Psoas muscle (tissue), 8 donors: ENCODE data around the gene LPGAT1. TPM values are rescaled to one million over a fixed set of nuclear protein-coding genes. Genes with fewer than 3 reads are reported as not detected.

Source experiments
- ATAC-seq, 4 donors: fragments of 200-7000 bp; cut with Tn5 transposase; one replicate each; pipeline ENCODE4 v1.9.1; 2020; ENCODE audit warnings: moderate library complexity in 3 of 4, mild to moderate bottlenecking in 2 of 4
- DNase-seq, 2 donors: peaks; one replicate each; pipeline ENCODE4 v3.0.0-alpha.2; 2020
- H3K27ac ChIP-seq: fragments of 200-600 bp; one replicate; pipeline ENCODE4 v1.8.0; 2022
- H3K27me3 ChIP-seq, 3 donors: fragments of 200-600 bp in 1 of 3; one replicate each; pipeline versions ENCODE4 v1.6.1 to v1.8.0; 2013 to 2022; ENCODE audit warnings: low read length in 2 of 3, mild to moderate bottlenecking in 2 of 3, moderate library complexity in 1 of 3; ENCODE audit not compliant: insufficient read depth in 3 of 3
- H3K36me3 ChIP-seq, 2 donors: fragments of 200-600 bp in 1 of 2; one replicate each; pipeline versions ENCODE4 v1.6.1 to v1.8.0; 2013 to 2022; ENCODE audit warnings: low read depth in 1 of 2, mild to moderate bottlenecking in 1 of 2, moderate library complexity in 1 of 2; ENCODE audit not compliant: insufficient read depth in 1 of 2
- H3K4me1 ChIP-seq: fragments of 200-600 bp; one replicate; pipeline ENCODE4 v1.8.0; 2022
- H3K4me3 ChIP-seq: fragments of 200-600 bp; one replicate; pipeline ENCODE4 v1.8.0; 2022; ENCODE audit warnings: mild to moderate bottlenecking
- H3K9me3 ChIP-seq: fragments of 200-600 bp; one replicate; pipeline ENCODE4 v1.8.0; 2022
- CTCF ChIP-seq: fragments of 200-600 bp; IDR thresholded peaks from one replicate; pipeline ENCODE4 v1.8.0; 2022; ENCODE audit warnings: antibody characterized with exemption
- WGBS, 3 donors: extraction: QIAGEN DNeasy Blood & Tissue Kit; methylation state at CpG; one replicate each; pipeline versions ENCODE4 v1.1.6 to v1.1.7; 2013; 5-methylcytosine and 5-hydroxymethylcytosine counted together
- intact Hi-C, 2 donors: fragments of 100-400 bp; cut with DNase I; formaldehyde crosslinking; loops; one replicate each; pipeline versions ENCODE4 v1.11.0 to v1.14.2; 2022
- polyA plus RNA-seq, 3 donors: library from polyadenylated mRNA; stranded (reverse); fragments of 200-250 nt; gene quantifications; one replicate each; pipeline ENCODE4 v1.2.3, GENCODE V29; 2013
- total RNA-seq, 4 donors: library from RNA; stranded (reverse); fragmentation: NEBNext Ultra II Directional in 2 of 4; extraction: Animal tissue kit (Norgen Biotek cat#: 25700) in 2 of 4; gene quantifications; one replicate each; pipeline versions ENCODE4 v1.2.1 to v1.2.4, GENCODE V29; 2021 to 2023
- donor health status: healthy with polysubstance abuse.
- donor health status: DM: no; HTN: no; CAD: no; lungs with moderate emphysema.
- donor health status: Bipolar disorder and iron deficiency.
- donor health status: healthy.
- donor health status: DM: yes; HTN: yes; CAD: no.
- donor health status: DM: no; HTN: no; CAD: no.
- donor health status: DM: no; HTN: no; CAD: no.
- donor health status: DM: yes; HTN: yes; CAD: no.

Gene LPGAT1
- total and polyA plus RNA-seq, 7 donors = 6.2 to 26.2 (median 19.3) TPM

- DNase-seq = peak in 1 of 2 donors; percentile 43
- 37 to 60% (median 42%) methylated on average over 8 of the region's 8 CpGs for WGBS, 3 donors
Measured at GRCh38 chr1:211736351-211736915, 94.1 kb downstream of the LPGAT1 start.

GRCh38 chr1:211735208-211736170 is 95.1 kb downstream of the LPGAT1 start:
- Histone ChIP-seq H3K4me3 (no peak overlapping the region), H3K4me1 (no peaks in the 10 kb centered on the region), H3K27ac (no peak overlapping the region), H3K27me3 (no peaks in the 10 kb centered on the region), H3K9me3 (no peaks in the 10 kb centered on the region), H3K36me3 (no peaks in the 10 kb centered on the region)
- ATAC-seq = peak; percentile 52 to 68 (median 60)
- intact Hi-C loops = no loop called here
- WGBS, 3 donors = 45 to 54% (median 49%) methylated on average over 22 of the region's 22 CpGs
- peak in 1 of 2 donors; percentile 37 for DNase-seq
- TF ChIP-seq CTCF = no peak

More at GRCh38 chr1:211736351-211736915, 94.1 kb downstream of the LPGAT1 start:
- no peaks in the 10 kb centered on the region for H3K4me1 ChIP-seq
- H3K36me3 ChIP-seq = no peaks in the 10 kb centered on the region
- H3K9me3 ChIP-seq = no peaks in the 10 kb centered on the region
- H3K4me3 ChIP-seq = no peak overlapping the region
- no peak overlapping the region for H3K27ac ChIP-seq
- TF ChIP-seq CTCF = no peak
- ATAC-seq = no peak
- intact Hi-C loops = no loop called here
- H3K27me3 ChIP-seq = no peaks in the 10 kb centered on the region

- intact Hi-C loops = no loop called here
- Histone ChIP-seq H3K27me3 (no peaks in the 10 kb centered on the region), H3K4me1 (no peaks in the 10 kb centered on the region), H3K27ac (no peak overlapping the region), H3K4me3 (no peak overlapping the region), H3K36me3 (no peaks in the 10 kb centered on the region), H3K9me3 (no peaks in the 10 kb centered on the region)
- DNase-seq (no peak), ATAC-seq (no peak)
- WGBS, 3 donors = 63 to 74% (median 71%) methylated on average over 4 of the region's 4 CpGs
- no peak for TF ChIP-seq CTCF
Measured at GRCh38 chr1:211734791-211735190, 95.8 kb downstream of the LPGAT1 start.

- Histone ChIP-seq H3K4me1 (no peaks in the 10 kb centered on the region), H3K27me3 (no peaks in the 10 kb centered on the region), H3K36me3 (no peaks in the 10 kb centered on the region), H3K9me3 (no peaks in the 10 kb centered on the region), H3K4me3 (no peak overlapping the region), H3K27ac (no peak overlapping the region)
- intact Hi-C loops = no loop called here
- 84 to 85% (median 84%) methylated on average over 9 of the region's 9 CpGs for WGBS, 3 donors
- no peak for DNase-seq
- TF ChIP-seq CTCF = no peak
- no peak for ATAC-seq
Measured at GRCh38 chr1:211734359-211734758, 96.2 kb downstream of the LPGAT1 start.
